Daoy (cell line): ENCODE measurements around the gene UBE2D3. TPM values are rescaled to one million over a fixed set of nuclear protein-coding genes. Genes with fewer than 3 reads are reported as not detected.

Source experiments
- DNase-seq: peaks from one replicate; pipeline ENCODE4 v3.0.0-alpha.2; 2015; ENCODE audit warnings: low read depth
- total RNA-seq: library from RNA; depleted of rRNA; stranded (reverse); fragments of >200 nt; shearing (Covaris generic); gene quantifications from 2 replicates; pipeline ENCODE4 v1.2.3, GENCODE V29; 2014

Gene UBE2D3
- total RNA-seq, 1 experiment from 2014 or later, result 230 TPM

DNA sequence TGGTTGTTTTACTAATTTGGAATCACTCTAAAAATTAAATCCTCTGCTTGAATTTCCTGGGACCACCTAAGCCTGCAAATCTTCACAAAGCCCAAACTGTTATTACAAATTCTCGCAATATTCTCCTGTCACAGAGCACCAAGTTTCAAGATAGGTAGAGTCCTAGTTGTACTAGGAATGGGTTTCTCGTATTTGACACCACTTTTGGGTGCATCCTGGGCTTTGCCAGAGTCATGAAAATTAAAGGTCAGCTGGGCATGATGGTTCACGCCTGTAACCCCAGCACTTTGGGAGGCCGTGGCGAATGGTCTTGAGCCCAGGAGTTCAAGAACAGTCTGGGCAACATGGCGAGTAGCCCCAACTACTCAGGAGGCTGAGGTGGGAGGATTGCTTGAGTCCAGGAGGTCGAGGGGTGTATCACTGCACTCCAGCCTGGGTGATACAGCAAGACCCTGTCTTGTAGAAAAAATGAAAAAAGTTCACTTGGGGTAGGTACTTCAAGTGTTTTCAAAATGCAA lies 36.0 kb downstream of the UBE2D3 start:
- DNase-seq, result no peak

DNA sequence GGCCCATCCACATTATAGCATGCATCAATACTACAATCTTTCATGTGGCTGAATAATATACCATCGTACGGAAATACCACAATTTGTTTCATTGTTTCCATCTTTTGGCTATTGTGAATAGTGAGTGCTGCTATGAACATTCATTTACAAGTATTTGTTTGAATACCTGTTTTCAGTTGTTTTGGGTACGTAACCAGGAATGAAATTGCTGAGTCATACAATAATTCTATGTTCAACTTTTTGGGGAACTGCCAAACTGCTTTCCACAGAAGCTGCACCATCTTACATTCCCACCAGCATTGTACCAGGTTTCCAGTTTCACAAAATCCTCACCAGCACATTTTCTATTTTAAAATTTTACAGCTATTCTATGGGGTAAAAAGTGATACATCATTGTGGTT lies 38.0 kb downstream of the UBE2D3 start:
- peak; percentile 7 for DNase-seq

DNA sequence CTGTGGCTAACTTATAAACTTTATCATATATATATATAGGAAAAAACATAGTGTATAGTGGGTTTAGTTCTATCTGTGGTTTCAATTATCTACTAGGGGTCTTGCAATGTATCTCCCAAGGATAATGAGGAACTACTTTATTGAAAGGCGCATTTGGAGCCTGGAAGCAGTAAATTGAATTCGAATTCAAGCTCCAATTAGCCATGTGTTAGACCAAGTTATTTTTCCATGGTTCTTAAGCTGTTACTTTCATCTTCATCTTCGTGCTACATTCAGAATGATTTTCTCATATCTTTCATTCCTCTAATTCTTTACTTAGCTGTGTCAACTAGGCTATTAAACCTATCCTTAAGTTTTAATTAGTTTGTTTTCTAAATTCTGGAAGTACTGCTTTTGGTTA lies 39.4 kb downstream of the UBE2D3 start:
- no peak for DNase-seq

DNA sequence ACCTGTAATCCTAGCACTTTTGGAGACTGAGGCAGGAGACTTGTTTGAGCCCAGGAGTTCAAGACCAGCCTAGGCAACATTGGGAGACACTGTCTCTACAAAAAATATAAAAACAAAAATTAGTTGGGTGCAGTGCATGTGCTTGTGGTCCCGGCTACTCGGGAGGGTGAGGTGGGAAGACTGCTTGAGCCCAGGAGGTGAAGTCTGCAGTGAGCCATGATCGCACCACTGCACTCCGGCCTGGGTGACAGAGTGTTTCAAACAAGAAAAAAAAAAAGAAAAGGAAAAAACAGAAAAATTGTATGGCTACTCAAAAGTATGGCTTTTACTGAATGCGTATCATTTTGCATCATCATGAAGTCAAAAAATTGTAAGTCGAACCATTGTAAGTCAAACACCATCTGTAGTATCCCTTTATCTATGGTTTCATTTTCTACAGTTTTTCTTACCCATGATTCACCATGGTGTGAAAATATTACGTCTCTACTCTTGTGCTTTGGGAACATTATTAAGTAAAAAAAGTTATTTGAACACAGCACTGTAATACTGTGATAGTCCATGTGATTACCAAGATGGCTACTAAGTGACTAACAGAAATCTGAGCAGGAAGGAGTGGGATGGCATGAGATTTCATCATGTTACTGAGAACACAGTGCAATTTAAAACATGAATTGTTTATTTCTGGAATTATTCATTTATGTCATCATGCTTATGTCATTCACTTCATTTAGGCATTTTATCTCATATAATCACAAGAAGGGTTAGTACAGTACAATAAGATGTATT lies 40.1 kb downstream of the UBE2D3 start:
- no peak for DNase-seq

DNA sequence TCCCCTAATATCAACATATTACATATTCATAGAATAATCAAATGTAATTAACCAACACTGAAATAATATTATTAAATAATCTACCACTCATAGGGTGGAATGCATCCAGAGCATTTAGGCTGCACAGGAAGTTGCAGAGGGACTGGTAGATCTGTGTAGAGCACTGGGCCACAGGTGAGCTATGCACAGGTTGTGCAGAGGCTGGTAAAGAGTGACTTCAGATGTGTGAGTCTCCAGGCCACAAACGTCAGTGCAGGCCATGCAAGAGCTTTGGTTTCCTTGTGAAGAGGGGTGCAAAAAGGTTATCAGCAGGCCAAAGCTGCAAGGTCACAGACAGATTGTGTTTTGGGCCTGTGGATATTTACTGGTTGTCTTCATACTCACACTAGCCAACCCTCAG lies 41.1 kb downstream of the UBE2D3 start:
- DNase-seq, result no peak

DNA sequence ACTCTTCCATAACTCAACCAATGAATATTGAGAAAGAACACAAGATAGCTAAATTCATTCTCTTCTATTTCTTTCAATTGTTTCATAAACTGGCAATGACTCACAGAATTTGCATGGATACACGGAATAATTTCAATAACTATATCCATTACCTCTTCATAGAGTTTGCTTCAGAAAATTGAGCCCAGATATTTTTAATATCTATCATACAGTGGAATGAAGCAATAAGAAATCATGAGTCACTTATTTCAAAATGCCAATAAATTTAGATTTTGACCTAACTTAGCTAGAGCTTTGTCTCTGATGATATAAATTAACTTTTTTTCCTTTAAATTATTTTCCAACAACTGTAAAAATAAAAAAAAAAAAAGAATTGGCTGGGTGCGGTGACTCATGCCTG lies 44.3 kb downstream of the UBE2D3 start:
- no peak for DNase-seq

DNA sequence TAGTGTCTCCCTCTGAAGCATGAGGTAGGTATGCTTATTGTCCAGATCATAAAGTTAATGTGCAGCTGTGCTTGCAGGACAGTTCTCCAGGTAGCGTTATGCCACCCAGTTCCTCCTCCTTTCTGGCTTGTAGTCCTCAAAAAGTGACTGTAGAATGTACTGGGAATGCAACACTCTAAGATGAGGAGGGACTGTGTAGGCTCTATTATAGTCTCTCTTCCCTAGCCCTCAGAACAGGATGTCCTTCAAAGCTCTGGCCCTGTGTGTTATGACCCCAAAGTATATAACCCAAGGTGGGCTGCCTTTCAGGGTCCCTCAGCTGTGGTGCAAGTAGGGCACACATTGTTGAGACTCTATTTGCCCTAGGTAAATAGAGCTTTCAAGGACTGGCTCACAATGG lies 45.8 kb downstream of the UBE2D3 start:
- DNase-seq, result no peak

DNA sequence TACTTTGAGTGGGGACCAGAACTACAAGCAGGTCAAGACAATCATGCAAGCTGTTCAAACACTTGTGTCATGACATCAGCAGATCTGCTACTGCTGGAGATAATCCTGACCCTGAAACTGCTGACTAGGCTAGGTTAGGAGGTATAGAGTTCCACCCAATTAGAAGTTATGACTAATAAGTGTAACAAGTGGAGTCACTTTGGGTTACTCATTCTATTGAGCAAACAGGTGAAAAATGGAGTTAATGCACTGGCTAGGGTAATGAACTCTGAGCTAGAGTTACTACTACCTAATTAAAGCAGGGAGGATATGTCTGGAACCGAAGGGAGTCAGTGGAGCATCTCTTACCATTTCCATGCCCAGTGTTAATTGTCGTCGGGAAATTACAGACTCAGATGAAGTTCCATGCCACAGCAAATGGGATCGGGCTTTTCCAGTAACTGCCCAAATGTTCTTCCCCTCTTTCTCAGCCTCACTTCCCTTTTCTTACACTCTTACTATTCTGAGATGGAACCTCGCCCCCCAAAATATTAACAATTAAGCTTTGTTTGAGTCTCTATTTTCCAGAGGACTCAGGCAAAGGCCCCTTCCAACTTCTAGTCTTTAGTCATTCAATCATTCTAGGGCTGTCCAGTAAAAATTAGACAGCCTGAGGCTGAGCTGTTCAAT lies 46.7 kb downstream of the UBE2D3 start:
- DNase-seq, result peak; percentile 29

DNA sequence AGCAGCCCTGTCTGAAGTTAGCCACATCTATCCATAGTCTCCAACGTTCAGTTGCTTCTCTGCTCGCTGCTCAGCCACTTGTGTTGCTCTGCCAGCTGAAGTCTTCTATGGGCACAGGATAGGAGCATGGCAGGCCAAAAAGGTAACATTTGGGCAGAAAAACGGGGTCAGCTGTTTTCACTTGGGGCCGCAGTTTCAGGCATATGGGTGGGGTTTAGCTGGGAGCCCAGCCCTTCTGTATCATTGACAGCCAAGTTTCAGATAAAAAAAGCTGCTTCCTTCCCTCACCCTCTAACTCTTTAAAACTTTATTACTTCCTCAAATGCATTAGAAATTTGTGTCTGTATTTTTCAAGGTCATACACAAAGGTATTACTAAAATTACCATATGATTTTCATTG lies 48.1 kb downstream of the UBE2D3 start:
- DNase-seq, result no peak

DNA sequence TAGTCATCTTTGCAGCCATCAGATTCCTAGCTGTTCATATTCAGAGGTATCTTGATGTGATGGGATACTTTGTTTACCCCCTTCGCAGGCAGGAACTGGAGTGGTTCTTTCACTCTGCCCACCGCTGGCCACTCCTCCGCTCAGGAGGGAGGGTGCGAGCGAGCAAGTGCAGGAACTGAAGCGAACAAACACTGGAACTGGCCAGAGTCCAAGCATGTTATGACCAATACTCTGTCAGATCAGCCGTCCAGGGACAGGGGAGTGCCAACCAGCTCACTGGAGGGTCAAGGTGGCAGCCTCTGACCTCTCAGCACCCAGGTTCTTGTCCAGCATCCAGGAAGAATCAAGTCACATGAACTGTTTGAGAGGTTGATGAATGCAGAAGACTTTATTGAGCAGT lies 48.6 kb downstream of the UBE2D3 start:
- DNase-seq, result no peak

DNA sequence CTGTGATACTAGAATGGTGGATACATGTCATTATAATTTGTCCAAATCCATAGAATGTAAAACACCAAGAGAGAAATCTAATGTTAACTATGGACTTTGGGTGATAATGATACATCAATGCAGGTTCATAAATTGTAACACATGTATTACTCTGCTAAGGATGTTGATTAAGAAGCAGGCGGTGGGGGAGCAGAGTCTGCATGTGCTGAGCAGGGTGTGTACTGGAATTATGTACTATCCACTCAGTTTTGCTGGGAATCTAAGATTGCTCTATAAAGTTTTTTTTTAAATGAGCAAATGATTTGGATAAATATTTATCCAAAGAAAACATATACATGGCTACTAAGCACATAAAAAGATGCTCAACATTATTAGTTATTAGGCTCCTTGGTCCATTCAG lies 51.5 kb downstream of the UBE2D3 start:
- no peak for DNase-seq

DNA sequence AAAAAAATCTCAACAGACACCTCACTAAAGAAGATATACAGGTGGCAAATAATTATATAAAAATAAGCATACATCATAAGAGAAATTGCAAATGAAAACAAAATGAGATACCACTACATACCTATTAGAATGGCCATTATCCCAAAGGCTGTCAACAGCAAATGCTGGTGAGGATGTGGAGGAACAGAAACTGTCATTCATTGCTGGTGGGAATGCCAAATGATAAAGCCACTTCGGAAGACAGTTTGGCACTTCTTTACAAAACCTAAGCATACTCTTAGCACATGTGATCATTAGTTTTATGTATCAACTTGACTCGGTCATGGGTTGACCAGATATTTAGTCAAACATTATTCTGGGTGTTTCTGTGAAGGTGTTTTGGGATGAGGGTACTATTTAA lies 53.1 kb downstream of the UBE2D3 start:
- no peak for DNase-seq

DNA sequence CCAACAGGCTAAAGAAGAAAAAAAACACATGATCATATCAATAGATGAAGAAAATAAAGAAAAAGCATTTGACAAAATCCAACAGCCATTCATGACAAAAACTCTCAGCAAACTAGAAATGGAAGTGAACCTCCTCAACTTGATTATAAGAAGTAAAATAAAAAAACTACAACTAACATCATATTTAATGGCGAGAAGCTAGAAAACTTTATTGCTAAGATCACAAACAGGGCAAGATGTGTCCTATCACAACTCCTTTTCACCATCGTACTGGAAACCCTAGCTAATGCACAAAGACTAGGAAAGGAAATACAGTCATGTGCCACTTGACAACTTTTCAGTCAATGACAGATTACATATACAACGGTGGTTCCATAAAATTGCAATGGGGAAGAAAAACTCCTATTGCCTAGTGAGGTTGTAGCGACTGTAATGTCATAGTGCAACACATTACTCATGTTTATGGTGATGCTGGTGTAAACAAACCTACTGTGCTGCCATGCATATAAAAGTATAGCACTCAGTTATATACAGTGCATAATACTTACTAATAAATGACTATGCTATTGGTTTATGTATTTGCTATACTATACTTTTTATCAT lies 54.5 kb downstream of the UBE2D3 start:
- DNase-seq, result no peak

DNA sequence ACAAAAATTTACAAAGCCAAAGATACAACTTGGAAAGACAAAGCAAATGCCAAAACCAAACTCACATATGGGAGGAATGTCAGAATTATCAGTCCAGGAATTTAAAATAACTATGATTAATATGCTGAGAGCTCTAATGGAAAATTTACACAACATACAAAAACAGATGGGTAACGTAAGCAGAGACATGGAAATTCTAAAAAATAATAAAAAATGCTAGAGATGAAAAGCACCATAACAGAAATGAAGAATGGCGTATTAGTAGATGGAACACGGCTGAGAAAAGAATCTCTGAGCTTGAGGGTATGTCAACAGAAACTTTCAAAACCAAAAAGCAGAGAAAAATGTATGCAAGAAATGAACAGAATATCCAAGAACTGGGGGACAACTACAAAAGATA lies 62.5 kb downstream of the UBE2D3 start:
- no peak for DNase-seq

DNA sequence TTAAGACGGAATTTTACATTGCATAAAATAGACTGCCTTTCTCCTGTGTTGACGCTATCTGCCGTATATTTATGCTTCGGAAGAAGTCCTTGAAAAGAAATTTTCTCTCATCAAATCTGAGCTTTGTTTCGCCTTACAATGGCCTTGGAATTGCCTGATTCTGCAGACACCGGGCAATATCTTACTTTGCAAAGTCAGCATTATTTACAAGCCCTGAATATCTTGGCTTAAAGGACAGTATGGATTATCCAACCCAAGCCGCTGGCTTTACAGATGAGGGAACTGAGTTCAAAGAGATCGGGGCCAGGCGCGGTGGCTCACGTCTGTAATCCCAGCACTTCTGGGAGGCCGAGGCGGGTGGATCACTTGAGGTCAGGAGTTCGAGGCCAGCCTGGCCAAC lies 65.4 kb downstream of the UBE2D3 start:
- no peak for DNase-seq

DNA sequence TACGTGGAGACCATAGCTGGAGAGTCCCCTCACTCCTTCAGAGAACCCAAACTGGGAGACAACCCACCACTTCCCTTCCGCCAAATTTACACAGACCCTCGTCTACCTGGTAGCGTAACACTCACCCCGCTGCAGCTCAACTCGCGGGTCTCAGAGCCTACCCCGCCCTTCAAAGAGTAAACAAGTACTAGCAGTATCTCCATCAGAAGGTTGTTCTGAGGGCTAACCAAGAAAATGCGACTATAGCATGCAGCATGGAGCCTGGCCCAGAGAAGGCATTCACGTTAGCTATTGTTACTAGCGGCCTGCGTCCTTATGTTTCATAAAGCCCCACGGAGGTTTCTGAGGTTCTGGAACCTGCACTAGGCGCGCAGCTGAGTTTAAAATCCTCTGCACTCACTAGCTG lies 66.1 kb downstream of the UBE2D3 start:
- no peak for DNase-seq

DNA sequence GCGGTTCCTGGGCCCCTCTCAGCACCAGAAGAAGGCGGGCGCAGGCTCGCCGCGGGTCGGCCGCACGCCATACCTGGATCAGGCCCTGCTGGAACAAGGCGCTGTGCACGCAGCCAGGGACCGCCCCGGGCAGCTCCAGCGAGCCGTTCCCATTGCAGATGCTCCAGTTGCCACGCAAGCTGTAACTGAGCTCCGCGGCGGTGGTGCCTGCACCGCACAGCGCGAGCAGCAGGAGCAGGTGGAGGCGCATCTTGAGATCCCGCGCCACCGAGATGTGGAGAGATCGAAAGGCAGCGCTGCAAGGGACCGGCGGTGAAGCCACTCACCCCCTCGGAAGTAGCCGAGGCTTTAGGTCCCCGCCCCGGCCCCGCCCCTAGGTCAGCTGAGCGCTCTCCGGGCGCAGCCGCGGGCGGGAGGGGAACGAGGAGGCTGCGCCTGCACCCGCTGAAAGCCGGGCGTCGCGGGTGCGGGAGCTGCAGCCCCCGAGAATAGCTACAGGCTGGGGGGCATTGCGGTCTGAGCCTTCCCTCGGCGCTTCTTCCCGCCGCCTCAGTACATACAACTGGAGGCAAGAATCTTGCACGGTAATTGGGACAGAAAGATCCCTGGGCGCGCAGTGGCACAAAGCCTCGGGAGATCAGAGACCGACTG lies 66.6 kb downstream of the UBE2D3 start, which contains the start of gene MANBA:
Gene MANBA, minus strand, starts transcription at position 324 of the 651 bp plus-strand sequence. Its CDS starts 74 bp downstream, at position 250.
- peak; percentile 74 for DNase-seq

DNA sequence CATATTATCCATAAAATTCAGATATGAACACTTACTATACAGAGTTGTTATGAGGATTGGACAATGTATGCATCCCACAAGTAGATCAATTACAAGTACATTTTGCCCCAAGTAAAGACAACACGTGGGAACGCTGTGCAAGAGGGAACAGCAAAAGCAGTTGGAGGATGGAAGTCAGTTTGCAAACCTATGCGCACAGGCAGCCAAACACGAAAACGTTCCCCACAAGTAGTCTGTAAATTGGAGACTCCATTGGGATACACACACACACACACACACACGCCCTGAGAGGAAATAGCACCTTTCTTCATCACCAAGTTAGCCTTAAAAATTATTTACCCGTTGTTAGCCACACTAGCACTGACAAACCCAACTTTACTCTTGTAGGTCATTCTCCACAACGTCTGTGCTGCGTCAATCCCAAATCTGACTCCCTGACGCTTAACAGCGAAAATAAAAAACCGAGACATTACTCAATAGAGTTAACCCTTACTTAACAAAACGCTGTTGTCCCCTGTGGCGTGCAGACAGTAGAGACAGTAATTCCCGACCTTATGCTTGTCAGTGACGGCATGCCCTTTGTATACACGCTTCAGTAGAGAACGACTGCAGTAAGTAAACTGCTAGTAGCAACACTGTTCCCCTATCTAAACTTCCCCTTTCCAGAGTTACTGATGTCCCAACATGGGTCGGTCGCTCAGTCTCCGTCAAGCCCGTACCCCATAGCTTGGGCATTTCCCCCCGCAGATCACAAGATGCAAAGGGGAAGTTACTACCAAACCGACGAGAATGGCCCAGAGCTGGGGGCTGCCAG lies 67.3 kb downstream of the UBE2D3 start:
- peak; percentile 9 for DNase-seq

DNA sequence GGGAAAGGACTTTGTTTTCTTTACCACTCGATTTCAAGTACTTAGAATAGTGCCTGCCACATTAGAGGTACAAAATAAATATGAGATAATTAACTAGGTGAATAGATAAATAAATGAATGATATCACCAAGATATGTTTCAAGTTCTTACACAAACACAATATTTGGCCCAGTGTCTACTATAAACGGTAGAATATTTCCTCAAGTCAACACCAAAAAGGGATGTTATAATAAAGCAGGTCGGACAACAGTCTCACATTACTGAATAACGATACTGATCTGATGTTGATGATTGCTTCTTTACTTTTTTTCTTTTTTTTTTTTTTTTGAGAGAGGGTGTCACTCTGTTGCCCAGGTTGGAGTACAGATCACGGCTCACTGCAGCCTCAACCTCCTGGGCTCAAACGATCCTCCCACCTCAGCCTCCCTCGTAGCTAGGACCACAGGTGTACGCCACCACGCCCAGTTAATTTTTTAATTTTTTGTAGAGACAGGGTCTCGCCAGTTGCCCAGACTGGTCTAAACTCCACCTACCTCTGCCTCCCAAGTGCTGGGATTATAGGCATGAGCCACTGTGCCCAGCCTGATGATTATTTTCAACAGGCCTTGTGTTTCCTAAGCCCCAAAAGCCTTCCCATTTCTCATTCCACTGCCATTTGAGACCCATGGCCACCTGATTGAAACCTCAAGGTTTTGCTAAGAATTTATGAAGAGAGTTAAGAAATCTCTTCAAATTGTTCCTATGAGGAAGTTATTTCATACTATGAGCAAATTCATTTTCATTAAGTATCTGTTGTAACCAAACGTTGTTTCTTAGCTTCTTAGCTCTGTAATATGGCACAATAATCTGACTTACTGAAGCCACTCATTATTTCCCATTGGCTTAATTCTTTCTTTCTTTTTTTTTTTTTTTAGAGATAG lies 68.8 kb downstream of the UBE2D3 start:
- no peak for DNase-seq

DNA sequence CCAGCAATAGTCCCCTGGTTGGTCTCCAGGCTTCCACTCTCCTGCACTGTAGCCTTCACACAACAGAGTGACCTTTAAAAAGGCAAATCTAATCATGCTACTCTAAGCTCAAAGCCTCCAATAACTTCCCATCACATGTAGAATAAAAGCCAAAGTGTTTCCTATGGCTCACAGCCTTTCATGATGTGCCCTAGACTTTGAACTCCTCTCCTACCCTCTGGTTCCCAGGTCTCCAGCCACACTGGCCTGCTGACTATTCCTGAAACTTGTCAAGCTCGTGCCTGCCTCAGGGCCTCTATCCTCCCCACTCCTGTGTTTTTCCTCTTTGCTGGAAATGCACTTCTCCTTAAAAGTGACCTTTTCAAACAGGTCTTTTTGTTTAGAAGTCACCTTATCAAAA lies 69.7 kb downstream of the UBE2D3 start:
- no peak for DNase-seq
